ENCODE measurements around the gene CSTPP1.
"Not testable (repeated sequence)": the region's sequence is repeated elsewhere in the genome, so short reads cannot be mapped to it uniquely, and the experiment has no call there.

Gene CSTPP1

GRCh38 chr11:47184711-47185304 is 248.2 kb downstream of the CSTPP1 start:
- DNase-seq: peak; percentile 86

DNA sequence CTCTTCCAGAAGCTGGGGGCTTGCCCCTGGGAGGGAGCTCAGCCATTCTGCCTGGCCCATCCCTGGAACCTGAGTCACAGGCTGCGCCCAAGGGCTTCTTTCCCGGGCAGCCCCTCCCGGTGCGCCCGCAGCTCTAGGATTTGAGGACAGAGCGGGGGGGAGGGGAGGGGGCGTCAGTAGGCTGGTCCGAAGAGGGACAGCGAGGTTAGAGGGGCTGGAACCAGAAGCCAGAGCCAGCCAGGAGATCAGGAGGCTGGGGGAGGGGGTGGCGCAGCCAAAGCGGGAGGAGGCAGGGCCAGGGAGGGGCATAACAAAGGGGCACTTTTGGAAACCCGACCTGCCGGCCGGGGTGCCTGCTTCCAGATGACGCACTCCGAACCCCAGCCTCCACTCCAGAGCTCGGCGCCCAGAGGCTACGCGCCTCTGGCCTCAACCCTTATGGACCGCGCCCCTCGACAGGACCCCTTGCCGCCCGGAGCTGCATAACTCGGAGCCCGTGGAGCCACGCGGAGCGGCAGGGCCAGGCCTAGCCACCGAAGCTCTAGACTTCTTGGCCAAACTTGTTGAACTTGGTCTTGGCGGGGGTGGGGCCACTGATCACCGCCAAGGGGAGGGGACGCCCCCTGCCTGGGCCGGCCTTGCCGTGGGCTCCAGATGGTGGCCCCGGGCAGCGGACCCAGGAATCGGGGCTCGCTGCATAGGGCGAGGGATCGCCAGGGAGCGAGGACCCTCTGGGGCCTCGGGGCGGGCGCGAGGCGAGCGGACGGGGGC is 248.9 kb downstream of the CSTPP1 start:
- DNase-seq: peak; percentile 59

GRCh38 chr11:47186076-47186699 is 249.6 kb downstream of the CSTPP1 start, which contains the start of gene PACSIN3:
TSS of gene PACSIN3 (minus strand) at chr11:47186434. CDS start at chr11:47182727, 3,707 bp downstream.
- no peak for DNase-seq

GRCh38 chr11:47186700-47187695 is 250.4 kb downstream of the CSTPP1 start:
- peak; percentile 26 for DNase-seq

GRCh38 chr11:47187723-47188122 is 251.2 kb downstream of the CSTPP1 start:
- DNase-seq: no peak

DNA sequence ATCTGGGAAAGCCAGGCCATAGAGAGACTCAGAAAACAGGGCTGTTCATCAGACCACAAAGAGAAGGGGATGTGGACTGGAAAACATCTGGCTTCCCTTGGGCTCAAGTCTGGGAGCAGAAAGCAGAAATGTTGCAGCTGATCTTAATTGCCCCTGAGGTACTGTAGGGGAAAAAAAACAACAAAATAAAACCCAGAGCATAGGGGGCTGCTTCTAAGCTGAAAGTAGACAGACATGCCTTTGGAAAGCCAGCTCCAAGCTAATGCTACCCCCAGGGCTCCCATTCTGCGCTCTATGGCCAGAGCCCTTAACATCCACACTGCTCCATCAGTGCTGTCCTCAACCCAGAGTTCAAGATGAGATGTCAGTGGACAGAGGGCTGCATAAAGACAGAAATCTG is 251.7 kb downstream of the CSTPP1 start:
- no peak for DNase-seq

DNA sequence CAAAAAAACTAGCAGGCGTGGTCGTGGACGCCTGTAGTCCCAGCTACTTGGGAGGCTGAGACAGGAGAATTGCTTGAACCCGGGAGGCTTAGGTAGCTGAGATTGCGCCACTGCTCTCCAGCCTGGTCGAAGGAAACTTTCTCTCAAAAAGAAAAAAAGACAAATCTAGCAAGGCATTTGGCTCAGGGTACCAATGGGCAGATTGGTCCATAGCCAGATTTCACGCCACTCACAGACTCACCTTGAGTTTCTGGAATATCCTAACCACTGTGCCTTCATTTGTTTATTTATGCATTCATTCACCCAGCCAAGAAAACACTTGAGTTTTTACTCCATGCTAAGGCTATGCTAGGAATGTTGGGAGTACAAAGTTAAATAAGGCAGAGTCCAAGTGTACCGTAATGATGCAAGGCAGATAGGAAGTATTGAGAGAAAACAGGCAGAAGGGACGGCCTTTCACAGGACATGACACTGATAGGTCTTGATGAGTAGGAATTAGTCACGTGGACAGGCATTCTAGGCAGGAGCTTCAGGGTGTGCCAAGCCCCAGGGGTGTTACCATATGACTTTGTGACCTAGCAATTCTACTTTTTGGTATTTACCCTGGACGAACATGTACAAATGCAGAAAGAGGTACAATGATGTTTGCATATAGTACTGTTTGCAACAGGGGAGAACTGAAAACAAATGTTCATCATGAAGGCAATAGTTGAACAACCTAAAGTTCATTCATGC is 252.7 kb downstream of the CSTPP1 start:
- DNase-seq: no peak

- not testable (repeated sequence) for DNase-seq
Observed at GRCh38 chr11:47191137-47191536, 254.6 kb downstream of the CSTPP1 start.

DNA sequence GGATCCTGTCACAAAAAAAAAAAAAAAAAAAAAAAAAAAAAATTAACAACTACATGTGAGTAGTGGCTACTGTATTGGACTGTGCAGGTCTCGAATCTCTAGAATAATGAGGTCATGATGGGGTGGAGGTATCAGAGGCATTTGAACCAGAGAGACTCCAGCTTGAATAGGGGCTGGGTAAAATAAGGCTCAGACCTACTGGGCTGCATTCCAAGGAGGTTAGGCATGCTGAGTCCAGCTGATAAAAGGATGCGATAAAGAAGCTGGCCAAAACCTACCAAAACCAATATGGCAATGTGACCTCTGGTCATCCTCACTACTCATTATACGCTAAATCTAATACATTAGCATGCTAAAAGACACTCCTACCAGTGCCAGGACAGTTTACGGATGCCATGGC is 255.6 kb downstream of the CSTPP1 start:
- DNase-seq: no peak

DNA sequence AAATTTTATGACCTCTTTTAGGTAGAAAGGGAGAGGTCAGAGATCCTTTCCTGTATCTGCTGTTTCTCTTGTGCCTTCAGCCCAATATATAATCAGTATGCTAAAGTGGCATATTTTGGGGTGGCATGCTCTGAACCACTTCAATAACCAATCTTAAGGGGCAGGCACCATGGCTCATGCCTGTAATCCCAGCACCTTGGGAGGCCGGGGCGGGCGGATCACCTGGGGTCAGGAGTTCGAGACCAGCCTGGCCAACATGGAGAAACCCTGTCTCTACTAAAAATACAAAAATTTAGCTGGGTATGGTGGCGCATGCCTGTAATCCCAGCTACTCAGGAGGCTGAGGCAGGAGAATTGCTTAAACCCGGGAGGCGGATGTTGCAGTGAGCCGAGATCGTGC is 261.6 kb downstream of the CSTPP1 start:
- DNase-seq: not testable (repeated sequence)

- DNase-seq: no peak
Observed at GRCh38 chr11:47201015-47201414, 264.5 kb downstream of the CSTPP1 start.

GRCh38 chr11:47202576-47202975 is 266.0 kb downstream of the CSTPP1 start:
- DNase-seq: no peak

DNA sequence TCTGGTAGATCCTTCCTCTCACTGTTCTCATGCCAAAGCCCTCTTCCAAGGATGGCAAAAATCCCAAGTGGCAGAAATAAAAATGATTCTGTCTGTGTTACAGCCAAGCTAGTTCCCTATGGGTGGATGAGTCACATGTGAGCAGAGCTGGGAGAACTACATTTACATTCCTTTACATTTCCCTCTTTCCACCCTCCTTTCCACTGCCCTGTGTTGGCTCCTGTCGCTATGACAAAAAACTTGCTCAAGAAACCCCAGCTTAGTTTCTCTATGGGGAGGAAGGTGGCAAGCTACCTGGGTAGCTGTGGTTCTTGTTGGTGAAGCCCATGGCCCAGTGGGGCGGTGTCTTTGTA is 268.1 kb downstream of the CSTPP1 start:
- DNase-seq: no peak

- DNase-seq: not testable (repeated sequence)
Observed at GRCh38 chr11:47206577-47206976, 270.0 kb downstream of the CSTPP1 start.

DNA sequence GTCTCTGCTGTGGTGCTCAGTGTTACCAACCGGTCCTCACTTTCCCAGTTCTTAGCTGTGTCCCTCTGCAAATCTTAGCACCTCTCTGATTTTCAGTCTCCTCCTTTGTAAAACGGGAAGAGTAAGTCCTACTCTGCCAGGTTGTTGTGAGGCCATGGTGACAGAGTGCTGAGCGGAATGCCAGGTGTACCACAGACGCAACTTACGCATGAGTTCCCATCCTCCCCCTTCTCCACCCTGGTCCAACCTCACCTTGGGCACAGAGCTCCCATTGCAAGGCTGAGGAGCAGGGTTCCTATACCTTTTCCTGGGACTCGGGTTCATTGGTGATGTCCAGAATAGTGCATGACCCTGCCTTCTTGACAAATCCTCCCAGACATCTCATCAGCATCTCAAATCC is 270.9 kb downstream of the CSTPP1 start:
- DNase-seq: no peak

GRCh38 chr11:47208008-47208552 is 271.5 kb downstream of the CSTPP1 start:
- not testable (repeated sequence) for DNase-seq

GRCh38 chr11:47208628-47209027 is 272.1 kb downstream of the CSTPP1 start:
- no peak for DNase-seq

Data from midbrain (tissue), 1 donor.